Sigmoid colon (tissue), 4 donors: ENCODE results near the gene ABCA2.

Source experiments
- CTCF ChIP-seq, 4 experiments: fragments of 450-650 bp in 3 of 4; fragments of 200-600 bp in 1 of 4; IDR thresholded peaks; one replicate each; pipeline ENCODE4 v1.5.1; 2016 to 2019; ENCODE audit warnings: antibody characterized with exemption in 4 of 4, mild to moderate bottlenecking in 3 of 4, moderate library complexity in 2 of 4
- EP300 ChIP-seq, 4 donors: sonication (generic); formaldehyde crosslinking; IDR thresholded peaks; one replicate each; pipeline ENCODE4 v1.6.1; 2017; ENCODE audit warnings: antibody characterized with exemption in 4 of 4
- POLR2AphosphoS5 ChIP-seq, 4 donors: sonication (generic); formaldehyde crosslinking; IDR thresholded peaks; one replicate each; pipeline ENCODE4 v1.6.1; 2017; ENCODE audit warnings: antibody characterized with exemption in 4 of 4

DNA sequence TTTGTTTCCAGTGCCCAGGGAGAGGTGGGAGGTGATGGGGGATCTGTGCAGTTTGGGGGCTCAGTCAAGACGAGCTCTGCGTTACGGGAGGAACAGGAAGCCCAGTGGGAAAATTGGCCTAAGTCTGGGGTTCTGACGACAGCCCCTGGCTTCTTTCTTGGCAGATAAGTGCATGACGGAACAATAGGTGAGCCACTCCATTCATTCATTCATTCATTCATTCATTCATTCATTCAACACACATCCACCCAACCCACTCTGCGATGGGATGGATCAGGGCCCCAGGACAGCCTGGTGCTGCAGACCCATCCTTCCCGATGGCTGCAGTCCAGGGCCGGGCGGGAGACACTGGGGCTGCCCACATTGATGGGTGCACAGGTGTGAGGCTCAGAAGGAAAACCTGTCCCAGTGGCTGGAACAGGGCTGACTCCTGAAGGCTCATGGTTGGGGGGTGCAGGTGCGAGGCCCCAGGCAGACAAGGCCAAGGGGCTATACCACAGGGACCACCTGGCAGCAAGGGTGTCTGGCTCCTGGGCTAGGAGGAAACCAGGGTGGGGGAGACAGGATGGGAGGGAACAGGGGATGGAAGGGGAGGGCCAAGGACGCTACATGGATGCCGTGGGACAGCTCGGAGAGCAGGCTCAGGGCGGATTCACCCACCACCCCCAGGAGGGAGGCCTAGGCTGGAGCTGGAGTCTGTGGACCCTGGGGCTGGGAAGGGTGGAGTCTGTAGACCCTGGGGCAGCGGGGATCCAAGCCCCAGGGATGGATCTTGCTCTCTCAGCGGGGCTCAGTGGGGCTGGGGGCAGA, 47.2 kb downstream of the ABCA2 start:
- TF ChIP-seq CTCF (IDR thresholded peaks at IDR 0.05) = no peak
- TF ChIP-seq EP300 (IDR thresholded peaks at IDR 0.05) = no peak
- TF ChIP-seq POLR2AphosphoS5 (IDR thresholded peaks at IDR 0.05) = no peak
